ENCODE results near the gene SLC9C2. TPM values are rescaled to one million over a fixed set of nuclear protein-coding genes. Genes with fewer than 3 reads are reported as not detected.
"Not testable (repeated sequence)": the region's sequence is repeated elsewhere in the genome, so short reads cannot be mapped to it uniquely, and the experiment has no call there.

Gene SLC9C2
- total RNA-seq, 3 donors from 2014 or later (not counting 1 experiment from before 2014, with no cell fraction given): not detected

- H3K4me3 Mint-ChIP-seq: no peak overlapping the region
- H3K9me3 Mint-ChIP-seq: no peaks in the 10 kb centered on the region
- H3K4me1 ChIP-seq (ENCODE audit: control insufficient read depth, insufficient read depth, low read length): no peaks in the 10 kb centered on the region
- no peaks in the 10 kb centered on the region for H3K9me3 ChIP-seq (ENCODE audit: control insufficient read depth, insufficient read depth, low read length)
- no peak overlapping the region for H3K27ac Mint-ChIP-seq
- no peaks in the 10 kb centered on the region for H3K36me3 ChIP-seq (ENCODE audit: control insufficient read depth, insufficient read depth, low read length)
- intact Hi-C loops (cut with micrococcal nuclease): no loop called here
- TF ChIP-seq CTCF (IDR thresholded peaks at IDR 0.05): no peak
- no peak overlapping the region for H3K27ac ChIP-seq (ENCODE audit: low read length)
- DNase-seq (no peak), ATAC-seq (no peak)
- no peaks in the 10 kb centered on the region for H3K36me3 Mint-ChIP-seq
- no peaks in the 10 kb centered on the region for H3K27me3 ChIP-seq (ENCODE audit: control insufficient read depth, insufficient read depth, low read length)
- H3K4me1 Mint-ChIP-seq: no peaks in the 10 kb centered on the region
- H3K4me3 ChIP-seq (ENCODE audit: low read length): no peak overlapping the region
- 89% methylated on average over 6 of the region's 8 CpGs for WGBS (ENCODE audit: insufficient coverage)
- H3K27me3 Mint-ChIP-seq (ENCODE audit: low read depth in 2 of 2): peaks cover 0 to 7% of the 10 kb centered on the region in 2 donors
Observed at GRCh38 chr1:173495609-173496267, 107.1 kb downstream of the SLC9C2 start.

GRCh38 chr1:173493125-173493524 is 109.7 kb downstream of the SLC9C2 start:
- H3K27me3 Mint-ChIP-seq (ENCODE audit: low read depth in 2 of 2); H3K36me3 ChIP-seq (ENCODE audit: control insufficient read depth, insufficient read depth, low read length); H3K4me1 ChIP-seq (ENCODE audit: control insufficient read depth, insufficient read depth, low read length); H3K4me1 Mint-ChIP-seq; H3K27ac Mint-ChIP-seq; H3K9me3 ChIP-seq (ENCODE audit: control insufficient read depth, insufficient read depth, low read length); ATAC-seq; DNase-seq; H3K4me3 Mint-ChIP-seq; H3K36me3 Mint-ChIP-seq; H3K27me3 ChIP-seq (ENCODE audit: control insufficient read depth, insufficient read depth, low read length); H3K9me3 Mint-ChIP-seq; intact Hi-C loops (cut with micrococcal nuclease); H3K27ac ChIP-seq (ENCODE audit: low read length); H3K4me3 ChIP-seq (ENCODE audit: low read length): not testable (repeated sequence)
- 87% methylated on average over 5 of the region's 8 CpGs for WGBS (ENCODE audit: insufficient coverage)

GRCh38 chr1:173491508-173491907 is 111.4 kb downstream of the SLC9C2 start:
- Mint-ChIP-seq H3K27ac (no peak overlapping the region), H3K27me3 (ENCODE audit: low read depth in 2 of 2) (peaks cover 0 to under 1% of the 10 kb centered on the region in 2 donors), H3K4me1 (no peaks in the 10 kb centered on the region), H3K4me3 (no peak overlapping the region), H3K36me3 (peaks cover 16% of the 10 kb centered on the region), H3K9me3 (no peaks in the 10 kb centered on the region)
- 93% methylated on average over 2 of the region's 2 CpGs for WGBS (ENCODE audit: insufficient coverage)
- intact Hi-C loops (cut with micrococcal nuclease): no loop called here
- DNase-seq (no peak), ATAC-seq (no peak)
- Histone ChIP-seq H3K27ac (ENCODE audit: low read length) (no peak overlapping the region), H3K4me3 (ENCODE audit: low read length) (no peak overlapping the region), H3K9me3 (ENCODE audit: control insufficient read depth, insufficient read depth, low read length) (no peaks in the 10 kb centered on the region), H3K27me3 (ENCODE audit: control insufficient read depth, insufficient read depth, low read length) (no peaks in the 10 kb centered on the region), H3K36me3 (ENCODE audit: control insufficient read depth, insufficient read depth, low read length) (peaks cover 26% of the 10 kb centered on the region), H3K4me1 (ENCODE audit: control insufficient read depth, insufficient read depth, low read length) (no peaks in the 10 kb centered on the region)
- TF ChIP-seq CTCF (IDR thresholded peaks at IDR 0.05): no peak

GRCh38 chr1:173489929-173490328 is 112.9 kb downstream of the SLC9C2 start:
- peaks cover 31% of the 10 kb centered on the region for H3K36me3 Mint-ChIP-seq

More at GRCh38 chr1:173489929-173490328, 112.9 kb downstream of the SLC9C2 start:
- 99% methylated on average over 3 of the region's 3 CpGs for WGBS (ENCODE audit: insufficient coverage)
- Histone ChIP-seq H3K27me3 (ENCODE audit: control insufficient read depth, insufficient read depth, low read length) (no peaks in the 10 kb centered on the region), H3K9me3 (ENCODE audit: control insufficient read depth, insufficient read depth, low read length) (no peaks in the 10 kb centered on the region), H3K4me1 (ENCODE audit: control insufficient read depth, insufficient read depth, low read length) (no peaks in the 10 kb centered on the region), H3K4me3 (ENCODE audit: low read length) (no peak overlapping the region), H3K36me3 (ENCODE audit: control insufficient read depth, insufficient read depth, low read length) (peaks cover 42% of the 10 kb centered on the region), H3K27ac (ENCODE audit: low read length) (no peak overlapping the region)
- DNase-seq (no peak), ATAC-seq (no peak)
- no peak for TF ChIP-seq CTCF (IDR thresholded peaks at IDR 0.05)
- H3K9me3 Mint-ChIP-seq: no peaks in the 10 kb centered on the region
- H3K27me3 Mint-ChIP-seq (ENCODE audit: low read depth in 2 of 2): no peaks in the 10 kb centered on the region
- no peak overlapping the region for H3K27ac Mint-ChIP-seq
- no peaks in the 10 kb centered on the region for H3K4me1 Mint-ChIP-seq
- intact Hi-C loops (cut with micrococcal nuclease): no loop called here
- no peak overlapping the region for H3K4me3 Mint-ChIP-seq

All from natural killer cell (primary cell).